Activated CD4-positive, CD25-positive, alpha-beta regulatory T cell (primary cell): ENCODE measurements around the gene MEIS2.

ENCODE experiments used
- DNase-seq, 4 experiments: peaks; one replicate each; lab custom pipeline; 2025; lab: John Stamatoyannopoulos, UW

MEIS2 gene

DNA sequence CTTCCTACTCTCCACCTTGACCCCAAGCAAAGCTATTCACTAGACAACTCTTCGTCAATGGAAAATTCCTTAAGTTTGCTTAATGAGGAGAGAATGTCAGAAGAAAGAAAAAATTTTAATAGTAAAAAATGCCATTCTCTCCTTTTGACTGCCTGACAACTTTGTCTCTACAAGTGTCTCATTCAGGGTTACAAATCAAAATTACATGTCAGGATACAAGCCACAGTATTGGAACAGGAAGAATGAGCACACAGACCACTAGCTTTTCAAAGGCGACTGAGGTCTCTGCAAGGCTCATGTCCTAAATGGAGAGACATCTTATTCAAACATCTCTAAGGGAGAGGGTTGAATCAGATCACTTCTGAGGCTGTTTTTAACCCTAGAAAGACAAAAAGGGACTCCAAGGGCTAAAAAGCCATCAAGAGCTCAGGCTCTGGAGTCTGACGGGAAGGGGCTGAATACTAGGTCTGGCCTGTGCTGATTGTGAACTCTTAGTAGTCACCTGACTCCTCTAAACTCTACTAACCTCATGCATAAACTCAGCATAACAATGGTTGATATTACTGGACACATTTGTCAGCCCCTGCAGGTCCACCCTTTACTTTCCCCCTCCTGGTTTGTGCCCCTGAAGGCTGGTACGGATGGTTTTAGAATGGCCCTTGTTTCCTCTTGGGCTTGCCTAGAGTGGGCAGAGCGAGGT is 12.8 kb upstream of the MEIS2 start:
- no peak for DNase-seq

- no peak for DNase-seq
Observed at GRCh38 chr15:37112171-37112570, 11.8 kb upstream of the MEIS2 start.

GRCh38 chr15:37111427-37111717 is 11.0 kb upstream of the MEIS2 start:
- DNase-seq = no peak

- no peak for DNase-seq
Observed at GRCh38 chr15:37109872-37110572, 9.7 kb upstream of the MEIS2 start.

DNA sequence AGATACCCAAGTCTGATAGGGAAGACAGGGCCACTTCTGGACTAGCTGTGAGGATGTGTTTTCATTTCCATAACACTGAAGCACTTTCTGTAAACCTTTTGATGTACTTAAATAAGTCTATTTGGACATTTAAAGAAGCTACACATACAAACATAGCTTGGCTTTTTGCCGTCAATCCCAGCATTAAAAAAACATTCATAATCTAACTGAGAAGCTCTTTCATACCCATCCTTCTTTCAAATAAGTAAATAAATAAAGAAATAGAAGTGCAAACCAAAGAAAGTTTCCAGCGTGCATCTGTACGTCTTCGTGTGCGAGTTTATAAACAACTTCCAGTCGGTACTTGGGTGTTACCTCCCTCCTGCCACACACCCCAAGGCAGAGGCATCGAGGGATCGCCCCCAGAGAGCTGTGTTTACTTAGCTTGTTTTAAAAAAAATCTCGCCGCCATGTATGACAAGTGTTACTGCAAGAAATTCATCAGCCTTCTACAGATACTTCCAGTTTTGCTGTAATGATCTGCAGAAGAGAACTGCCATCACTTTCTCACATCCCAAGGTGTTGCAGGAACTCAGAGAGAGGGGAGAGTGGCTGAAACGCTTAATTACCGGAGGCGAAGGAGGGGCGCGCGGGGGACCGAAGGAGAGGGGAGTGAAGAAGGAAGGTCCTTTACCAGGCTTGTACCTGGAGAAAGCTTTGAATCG is 9.0 kb upstream of the MEIS2 start:
- DNase-seq = no peak

GRCh38 chr15:37108381-37109167 is 8.2 kb upstream of the MEIS2 start:
- DNase-seq = no peak

DNA sequence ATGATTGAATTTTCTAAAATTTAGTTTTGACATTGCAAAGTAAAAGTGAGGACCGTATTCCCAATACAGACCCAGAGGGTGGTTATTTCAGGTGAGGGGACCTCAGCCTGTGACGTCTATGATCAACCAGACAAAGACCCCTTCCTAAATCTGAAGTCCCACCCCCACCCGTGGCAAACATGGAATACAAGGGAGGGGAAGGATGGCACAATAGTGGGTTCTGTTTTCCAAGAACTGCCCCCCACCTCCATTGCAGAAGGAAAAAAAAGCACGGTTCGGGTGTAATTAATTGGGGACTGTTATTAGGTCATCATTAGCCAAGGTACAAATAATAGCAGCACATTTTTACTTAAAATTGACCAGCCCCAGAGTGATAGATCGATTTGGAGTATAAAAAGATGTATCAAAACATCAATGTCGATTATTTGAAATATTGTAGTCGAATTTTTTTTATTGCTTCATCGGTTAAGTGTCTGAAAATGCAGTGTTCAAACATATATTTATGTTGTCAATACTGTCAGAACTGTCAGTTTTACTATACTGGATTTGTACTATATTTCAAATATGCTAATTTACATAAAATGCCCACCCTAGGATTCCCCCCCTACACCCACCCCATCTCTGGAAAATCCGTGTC is 7.5 kb upstream of the MEIS2 start:
- DNase-seq = no peak

GRCh38 chr15:37107071-37107743 is 6.9 kb upstream of the MEIS2 start:
- no peak for DNase-seq

DNA sequence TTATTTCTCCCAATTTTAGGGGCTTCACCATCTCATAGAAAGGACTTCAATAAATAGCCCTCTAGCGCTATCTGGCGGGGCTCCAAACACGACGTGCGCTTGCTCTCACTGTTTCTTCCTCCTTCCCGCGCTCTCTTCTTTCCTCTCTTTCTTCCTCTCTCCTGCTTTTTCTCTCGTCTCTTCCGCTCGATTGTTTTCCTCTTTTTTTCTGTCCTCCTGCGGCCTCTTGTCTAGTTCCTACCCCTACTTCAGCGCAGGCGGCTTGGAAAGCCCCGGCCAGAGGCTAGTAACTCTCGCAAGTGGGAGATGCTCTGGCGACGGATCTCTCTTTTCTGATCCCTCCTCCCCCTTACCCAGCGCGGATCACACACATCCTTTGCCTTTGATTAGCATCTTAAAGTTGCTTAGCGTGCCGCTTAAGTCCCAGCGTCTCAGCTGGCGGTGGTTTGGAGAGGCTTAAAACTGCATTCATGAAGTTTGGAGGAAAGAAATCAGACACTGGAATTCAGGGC is 6.2 kb upstream of the MEIS2 start:
- DNase-seq = no peak

DNA sequence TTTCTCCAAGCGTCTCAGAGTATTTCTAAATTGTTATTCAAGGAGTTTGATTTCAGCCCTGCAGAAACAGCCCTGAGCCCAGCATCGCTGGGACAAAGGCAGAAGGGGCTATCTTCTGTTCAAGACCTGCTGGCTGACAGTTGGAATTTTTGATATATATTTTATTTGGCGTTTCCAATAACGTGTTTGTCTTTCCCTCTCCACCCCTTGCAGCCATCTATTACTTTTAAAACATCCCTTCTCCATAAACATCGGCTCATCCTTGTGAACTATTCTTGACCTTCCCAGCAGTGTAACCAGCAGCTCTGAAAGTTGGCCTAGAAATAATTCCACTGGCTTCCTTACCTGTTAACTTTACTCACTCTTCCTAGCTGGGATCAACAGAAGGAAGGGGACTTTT is 5.5 kb upstream of the MEIS2 start:
- DNase-seq = no peak

DNA sequence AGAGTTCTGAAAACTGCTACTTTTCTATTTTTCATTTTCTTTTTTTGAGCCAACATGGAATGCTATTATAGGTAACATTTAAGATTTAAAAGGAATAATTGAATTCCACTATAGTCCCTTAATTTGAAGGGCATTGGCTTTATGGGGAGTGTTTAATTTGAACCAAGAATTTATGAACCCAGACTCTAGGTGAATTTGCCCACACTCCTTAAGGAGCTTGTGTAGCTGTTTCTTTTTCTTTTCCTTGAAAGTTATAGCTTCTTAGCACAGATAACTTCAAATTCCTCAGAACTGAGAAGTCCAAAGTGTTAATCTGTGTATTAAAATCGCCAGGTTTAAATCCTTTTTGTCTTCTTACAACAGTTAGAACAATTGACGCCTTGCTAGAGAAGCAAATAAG is 4.7 kb upstream of the MEIS2 start:
- DNase-seq = no peak

DNA sequence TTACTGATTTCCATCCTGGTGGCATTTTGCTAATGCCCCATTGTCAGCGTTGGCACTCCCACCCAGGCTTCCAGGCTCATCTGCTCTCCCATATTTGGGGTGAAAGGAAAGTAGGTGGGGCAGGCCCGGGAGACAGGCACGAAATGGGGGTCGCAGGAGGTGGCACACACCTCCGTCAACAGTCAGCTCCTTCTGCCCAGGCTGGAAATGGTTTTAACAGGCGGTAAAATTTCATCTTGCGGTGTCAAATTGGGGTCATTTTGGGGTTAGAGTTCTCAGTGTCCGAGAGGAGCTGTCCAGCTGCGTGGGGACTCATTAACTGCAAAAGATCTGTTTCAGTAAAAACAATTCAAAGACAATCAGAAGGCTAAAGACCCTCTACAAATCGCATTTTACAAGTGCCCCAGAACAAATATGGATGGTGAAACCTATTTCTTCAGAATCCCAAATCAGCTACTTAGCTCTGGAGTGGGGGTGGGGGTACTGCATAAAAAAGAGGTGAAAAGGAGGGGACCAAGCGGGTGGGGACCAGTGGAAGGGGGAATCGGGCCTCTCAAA is 4.2 kb upstream of the MEIS2 start:
- no peak for DNase-seq

DNA sequence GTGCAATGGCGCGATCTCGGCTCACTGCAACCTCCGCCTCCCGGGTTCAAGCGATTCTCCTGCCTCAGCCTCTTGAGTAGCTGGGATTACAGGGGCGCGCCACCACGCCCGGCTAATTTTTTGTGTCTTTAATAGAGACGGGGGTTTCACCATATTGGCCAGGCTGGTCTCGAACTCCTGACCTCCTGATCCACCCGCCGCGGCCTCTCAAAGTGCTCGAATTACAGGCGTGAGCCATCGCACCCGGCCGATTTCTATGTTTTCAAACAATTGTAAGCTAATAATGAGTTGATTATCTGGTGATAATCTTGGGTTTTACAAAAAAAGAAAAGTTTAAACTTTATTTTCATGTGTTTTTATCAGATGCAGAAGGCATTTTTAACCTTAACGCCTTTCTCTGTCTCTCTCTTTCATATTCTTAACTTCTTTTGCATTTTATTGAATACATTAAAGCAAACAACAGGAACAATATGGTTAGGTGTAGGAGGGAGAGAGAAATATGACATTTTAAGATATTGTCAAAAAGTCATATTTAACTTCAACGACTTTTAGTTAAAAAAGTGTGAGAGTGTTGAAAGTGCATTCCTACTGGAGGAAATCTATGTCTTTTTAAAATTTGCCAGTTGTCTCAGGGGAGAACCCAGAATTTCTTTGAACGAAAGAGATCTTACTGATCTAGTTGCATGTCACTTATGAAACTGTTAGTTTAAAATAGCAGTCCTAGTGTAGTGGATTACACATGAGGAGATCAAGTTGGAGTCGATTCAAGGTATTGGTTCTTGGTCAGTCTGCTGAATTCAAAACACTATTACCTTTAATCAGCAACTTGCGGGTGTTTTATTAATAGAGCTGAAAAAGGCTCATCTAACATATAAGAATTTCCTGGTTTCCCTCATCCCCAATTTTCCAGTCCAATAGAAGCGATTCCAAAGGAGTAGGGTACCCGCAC is 3.4 kb upstream of the MEIS2 start:
- no peak for DNase-seq

GRCh38 chr15:37103163-37103435 is 2.8 kb upstream of the MEIS2 start:
- no peak for DNase-seq

DNA sequence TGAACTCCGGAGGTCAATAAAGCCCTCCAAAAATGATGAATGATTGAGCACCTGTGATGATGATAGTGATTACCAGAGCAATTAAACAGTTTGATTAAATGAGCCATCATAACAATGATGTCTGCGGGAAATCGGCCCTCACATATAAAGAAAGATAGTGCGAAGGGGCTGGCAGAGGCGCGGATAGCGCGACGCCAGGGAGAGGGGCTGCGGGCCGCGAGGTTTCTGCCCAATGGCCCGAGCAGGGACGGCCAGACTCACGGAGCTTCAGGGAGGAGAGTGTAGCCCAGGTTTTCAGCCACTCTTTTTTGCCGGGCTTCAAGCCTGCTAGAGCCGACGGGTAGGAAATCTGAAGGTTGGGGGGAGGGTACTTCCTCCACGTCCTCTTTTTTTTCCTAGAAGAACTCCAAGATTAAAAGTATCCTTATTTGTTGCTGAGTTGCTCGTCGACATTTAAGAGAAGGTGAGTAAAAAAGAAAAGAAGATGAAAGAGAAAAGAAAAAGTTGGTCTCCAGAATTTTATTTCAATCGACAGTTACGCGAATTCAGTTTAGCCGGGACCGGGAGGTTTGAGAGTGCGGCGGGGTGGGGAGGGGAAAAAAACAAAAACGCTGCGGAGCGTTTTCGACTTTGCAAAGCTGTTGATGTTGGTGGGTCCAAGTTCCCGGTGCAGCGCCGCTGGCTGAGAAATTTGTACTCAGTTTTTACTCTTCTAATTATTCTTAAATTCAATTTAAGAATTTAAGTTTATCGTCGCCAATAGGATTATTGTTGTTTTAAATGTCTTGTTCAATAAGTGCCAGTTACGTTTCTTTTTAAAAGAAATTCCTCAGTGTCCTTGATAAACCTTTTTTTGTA is 2.2 kb upstream of the MEIS2 start:
- no peak for DNase-seq

DNA sequence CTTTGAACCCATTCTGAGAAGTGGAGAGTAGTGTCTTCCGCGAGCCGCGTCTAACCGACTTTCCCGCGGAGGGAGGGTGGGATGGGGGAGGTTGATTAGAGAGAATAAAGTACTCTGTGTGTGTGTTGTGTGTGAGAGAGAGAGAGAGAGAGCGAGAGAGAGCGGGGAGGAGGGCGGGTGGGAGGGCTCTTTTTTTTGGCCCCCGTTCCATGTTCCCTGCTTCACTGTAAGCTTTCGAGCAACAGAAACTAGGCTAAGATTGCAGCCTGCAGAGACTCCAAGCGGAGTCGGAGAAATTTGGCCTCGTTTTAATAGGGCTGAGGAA is 1.6 kb upstream of the MEIS2 start:
- no peak for DNase-seq

DNA sequence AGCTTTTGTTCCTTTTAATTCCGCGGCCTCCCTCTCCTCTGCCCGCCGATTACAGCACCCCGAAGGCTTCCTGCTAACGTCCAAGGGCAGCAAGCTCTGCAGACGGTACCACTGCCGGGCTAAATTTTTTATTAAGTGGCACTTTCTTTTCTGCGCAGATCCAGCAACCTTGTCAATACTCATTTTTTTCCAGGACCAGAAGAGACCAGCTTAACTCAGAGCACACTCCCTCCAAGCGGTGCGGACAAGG is 542 bp upstream of the MEIS2 start:
- DNase-seq = no peak

GRCh38 chr15:37099319-37100108 is 835 bp downstream of the MEIS2 start:
- DNase-seq = no peak
